Amygdala (tissue), 56 donors: Measurements from ENCODE around the gene TRIP13.

Experiments
- DNase-seq, 56 donors: peaks; one replicate each; lab custom pipeline; 2025; lab: John Stamatoyannopoulos, UW

The TRIP13 gene

DNA sequence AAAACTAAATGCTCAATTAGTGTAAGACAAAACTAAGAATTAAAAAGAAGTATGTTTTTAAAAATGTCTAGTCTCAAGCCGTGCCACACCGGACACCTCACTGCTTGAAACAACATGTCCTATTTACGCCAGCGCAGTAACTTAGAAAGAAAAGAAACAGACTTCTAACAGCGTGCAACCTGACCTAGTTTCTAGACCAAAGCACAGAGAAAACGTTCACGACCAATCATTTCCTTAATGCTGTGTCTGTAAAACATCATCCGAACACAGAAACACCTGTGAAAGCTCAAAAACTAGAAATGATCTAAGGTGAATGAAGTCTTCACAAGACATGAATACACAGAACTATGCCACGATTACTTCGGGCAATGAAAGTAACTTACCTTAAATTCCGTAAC, 4.0 kb upstream of the TRIP13 start:
- DNase-seq = no peak

DNA sequence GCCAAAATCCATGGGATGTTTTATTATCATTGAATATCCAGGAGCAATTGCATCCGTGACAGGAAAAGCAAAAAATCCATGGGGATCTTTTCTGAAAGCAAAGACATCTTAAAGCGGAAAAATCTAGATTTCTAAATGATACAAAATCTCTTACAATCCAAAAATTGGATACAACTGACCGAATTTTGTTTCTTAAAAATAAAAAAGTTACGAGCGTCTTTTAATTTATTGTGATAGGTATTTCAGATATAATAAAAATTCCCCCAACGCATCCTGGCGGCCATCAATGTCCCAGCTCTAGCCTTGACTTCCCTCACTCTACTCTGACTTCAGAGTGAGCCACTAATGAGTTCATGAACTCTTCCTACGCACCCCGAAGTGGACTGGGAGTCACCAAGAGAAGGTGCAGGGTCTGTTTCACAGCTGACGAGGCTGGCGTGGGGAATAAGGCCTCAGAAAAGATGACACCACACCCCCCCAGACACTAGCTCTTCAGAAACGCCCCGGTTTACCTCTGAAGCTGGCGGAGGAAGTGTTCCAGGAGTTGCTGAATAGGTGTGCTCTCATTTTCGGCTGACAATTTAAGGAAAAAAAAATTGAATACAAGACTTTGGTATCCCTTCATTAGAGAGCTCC, 3.5 kb upstream of the TRIP13 start:
- DNase-seq = no peak

DNA sequence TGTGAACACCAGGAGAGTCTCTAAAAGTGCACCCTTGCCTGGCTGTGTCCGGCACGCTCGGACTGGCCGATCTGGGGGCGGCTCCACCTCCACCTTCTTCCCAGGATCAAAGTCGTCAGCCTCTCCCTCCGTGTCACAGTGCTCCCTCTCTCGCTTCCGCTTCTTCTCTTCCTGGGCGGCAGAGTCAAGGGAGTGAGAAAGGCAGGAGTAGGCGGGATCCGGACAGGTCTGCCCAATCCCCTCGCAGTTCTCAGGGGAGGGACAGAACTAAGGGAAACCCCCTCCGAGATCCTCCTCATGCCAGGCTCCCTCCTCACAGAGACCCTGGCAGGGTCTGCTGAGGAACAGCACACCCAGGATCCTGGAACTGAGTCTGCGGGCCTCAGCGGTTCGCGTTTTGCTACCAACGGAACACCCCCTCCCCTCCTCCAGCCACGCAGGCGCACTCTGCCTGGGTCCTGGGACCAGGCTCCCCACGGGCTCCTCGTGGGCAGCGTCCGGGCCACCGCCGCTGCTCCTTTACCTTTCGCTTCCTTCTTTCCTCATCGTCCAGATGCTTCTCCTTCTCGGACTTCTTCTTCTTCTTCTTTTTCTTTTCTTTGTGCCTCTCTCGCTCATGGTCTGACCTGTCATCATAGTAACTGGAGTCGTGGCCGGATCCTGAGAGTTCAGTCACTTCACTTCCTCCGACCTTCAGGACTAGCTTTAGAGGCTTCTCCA, 1.4 kb upstream of the TRIP13 start:
- no peak for DNase-seq

DNA sequence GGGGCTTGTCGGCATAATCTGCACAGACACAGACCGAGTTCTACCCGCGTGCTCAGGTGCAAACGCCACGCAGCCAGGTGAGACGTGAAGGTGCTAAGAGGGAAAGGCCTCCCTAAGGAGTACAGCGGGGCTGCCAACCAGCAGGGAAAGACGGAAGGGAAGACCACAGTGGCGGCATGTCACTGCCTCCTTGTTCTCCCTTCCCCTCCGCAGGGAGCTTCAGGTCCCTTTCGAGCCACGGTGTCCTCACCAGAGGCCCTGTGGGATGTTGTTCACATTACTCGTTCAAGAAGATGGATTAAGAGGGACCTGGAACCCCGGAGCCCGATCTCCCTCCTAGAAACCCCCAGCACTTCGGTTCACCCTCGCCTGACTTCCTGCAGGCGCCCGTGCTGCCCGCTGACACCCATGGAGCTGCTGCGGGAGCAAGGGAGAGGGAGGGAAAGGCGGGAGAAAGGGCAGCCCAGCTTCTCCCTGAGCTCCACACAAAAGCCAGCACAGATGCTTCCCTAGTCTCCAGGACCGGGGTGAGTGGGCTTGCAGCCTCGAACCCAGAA, 769 bp upstream of the TRIP13 start:
- peak in 1 of 56 donors; percentile 12 for DNase-seq

DNA sequence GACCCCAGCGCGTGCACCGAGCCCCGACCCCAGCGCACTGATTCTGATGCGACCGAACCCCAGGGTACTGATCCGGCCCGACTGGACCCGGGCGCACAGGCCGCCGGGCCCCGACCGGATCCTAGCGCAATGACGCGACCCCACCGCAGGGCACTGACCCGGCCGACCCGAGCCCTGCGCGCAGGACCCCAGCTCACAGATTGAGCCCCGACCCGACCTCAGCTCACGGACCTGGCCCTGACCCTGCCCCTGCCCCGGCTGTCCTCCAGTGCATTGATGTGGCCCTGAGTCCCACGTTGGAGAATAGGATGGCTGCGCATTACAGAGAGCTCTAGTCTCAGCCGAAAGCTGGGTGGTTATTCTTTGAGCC, 438 bp downstream of the TRIP13 start:
- no peak for DNase-seq

DNA sequence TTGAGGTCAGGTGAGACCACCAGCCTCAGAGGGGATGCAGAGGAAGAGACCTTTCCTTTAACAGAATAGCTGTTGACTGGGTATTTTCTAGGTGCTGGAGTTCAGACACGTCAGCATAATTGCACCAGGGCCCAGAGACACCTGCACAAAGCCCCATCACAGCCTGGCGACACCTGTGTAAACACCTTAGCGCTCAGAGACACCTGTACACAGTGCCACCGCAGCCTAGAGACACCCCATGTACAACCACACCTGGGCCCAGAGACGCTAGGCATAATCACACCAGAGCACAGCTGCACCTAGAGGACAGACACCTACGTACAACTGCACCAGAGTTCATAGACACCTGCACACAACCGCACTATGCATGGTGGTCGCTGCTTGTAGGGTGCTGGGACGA, 1.0 kb downstream of the TRIP13 start:
- no peak for DNase-seq

DNA sequence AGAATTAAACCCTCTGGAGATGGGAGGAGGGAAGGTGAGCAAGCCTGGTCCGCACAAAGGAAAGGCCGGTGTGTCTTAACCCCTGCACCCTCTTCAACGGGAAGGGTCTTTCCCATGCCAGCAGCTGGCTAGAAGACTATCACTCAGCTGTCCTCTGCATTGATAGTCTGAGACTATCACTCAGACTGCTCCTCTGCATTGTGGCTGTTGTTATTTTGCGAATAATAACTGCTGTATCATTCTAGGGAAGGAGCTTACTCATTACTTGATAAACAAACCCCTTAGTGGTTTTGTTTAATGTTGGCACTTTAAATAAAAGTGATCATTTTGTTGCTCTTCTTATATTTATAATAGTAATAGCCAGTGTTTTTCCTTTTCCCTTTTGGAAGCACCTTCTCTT, 8.1 kb downstream of the TRIP13 start:
- DNase-seq = no peak

DNA sequence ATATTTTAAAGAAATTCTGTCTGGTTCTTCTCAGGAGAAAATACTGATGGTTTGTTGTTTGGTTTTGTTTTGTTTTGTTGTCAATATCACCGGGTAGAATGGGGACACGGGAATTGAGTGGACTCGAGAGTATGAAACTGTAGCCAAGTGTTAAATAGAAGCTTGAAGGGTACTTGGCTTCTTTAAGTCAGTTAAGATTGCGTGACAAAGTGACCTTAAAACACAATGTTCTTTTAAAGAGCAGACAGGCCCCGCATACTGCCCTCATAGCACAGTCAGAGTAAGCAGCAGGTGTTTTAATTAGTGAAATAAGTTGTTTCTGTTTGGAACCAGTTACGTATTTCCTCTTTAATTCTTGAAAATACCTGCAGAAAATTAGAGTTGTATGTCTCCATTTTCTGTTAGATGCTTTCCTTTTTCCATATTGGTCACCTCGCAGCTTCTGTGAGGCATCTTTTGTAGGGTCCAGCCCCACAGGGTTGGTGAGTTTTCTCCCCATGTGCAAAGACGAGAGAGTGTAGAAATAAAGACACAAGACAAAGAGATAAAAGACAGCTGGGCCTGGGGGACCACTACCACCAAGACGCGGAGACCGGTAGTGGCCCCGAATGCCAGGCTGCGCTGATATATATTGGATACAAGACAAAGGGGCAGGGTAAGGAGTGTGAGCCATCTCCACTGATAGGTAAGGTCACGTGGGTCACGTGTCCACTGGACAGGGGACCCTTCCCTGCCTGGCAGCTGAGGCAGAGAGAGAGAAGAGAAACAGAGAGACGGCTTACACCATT, 9.6 kb downstream of the TRIP13 start:
- no peak for DNase-seq

DNA sequence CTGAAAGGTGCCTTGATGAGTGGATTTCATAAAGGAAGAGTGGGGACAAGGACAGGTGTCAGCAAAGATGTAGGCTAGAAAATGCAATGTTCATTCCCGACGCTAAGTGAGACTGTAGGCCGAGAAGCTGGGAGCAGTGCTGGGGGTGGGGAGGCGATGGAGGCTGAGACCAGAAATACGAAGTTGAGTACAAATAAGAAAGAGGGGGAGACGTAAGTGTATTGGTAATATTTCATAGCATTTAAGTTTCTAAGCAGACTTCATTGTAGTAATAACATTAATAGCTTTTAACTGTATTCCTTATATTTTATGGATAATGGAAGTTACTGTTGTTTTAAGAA, 11.0 kb downstream of the TRIP13 start:
- DNase-seq = no peak

DNA sequence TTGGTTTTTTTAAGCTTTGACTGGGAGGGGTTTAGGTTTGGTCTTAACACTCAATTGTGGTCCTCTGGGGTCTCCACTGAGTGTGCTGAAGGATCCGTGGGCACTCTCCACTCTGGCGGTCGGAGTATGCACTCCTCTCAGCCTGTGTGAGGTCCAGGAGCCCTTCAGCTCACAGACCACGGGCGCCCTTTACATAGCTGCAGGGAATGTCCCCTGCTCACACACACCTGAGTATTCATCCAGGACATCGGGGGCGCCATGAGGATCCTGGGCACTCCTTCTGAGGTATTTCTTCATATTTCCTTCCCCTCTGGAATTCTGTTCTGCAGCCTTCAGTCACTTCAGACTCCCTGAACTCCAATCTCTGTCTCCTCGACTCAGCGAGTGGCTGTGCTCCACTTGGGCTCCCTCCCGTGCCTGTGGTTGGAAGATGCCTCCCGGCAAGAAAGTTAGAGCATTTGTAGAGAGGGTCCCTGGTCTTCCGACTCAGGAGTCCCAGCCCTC, 12.5 kb downstream of the TRIP13 start:
- no peak for DNase-seq

DNA sequence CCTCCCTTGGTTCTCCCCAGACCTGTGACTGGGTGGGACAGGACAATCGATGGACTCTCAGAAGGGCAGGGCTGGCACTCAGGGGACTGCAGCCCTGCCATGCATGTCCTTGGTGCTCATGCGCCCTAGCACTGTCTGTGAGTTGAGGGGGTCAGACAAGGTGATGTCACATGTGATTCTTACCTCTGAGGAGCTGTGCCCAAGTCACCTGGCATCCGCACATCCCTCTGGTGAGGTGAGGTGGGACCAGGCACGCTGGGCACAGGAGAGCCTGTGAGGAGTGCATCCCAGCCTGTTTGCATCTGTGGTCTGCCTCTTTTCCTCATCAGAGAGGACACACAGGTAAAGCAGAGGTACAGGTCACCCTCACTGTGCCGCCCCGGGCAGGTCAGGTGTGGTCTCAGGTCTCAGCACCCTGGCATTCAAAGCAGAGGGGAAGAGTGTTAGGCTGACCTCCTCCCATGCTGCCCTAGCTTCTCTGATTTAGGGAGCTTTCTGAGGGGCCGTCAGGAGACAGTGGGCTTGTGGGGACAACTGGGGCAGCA, 14.8 kb downstream of the TRIP13 start:
- no peak for DNase-seq

DNA sequence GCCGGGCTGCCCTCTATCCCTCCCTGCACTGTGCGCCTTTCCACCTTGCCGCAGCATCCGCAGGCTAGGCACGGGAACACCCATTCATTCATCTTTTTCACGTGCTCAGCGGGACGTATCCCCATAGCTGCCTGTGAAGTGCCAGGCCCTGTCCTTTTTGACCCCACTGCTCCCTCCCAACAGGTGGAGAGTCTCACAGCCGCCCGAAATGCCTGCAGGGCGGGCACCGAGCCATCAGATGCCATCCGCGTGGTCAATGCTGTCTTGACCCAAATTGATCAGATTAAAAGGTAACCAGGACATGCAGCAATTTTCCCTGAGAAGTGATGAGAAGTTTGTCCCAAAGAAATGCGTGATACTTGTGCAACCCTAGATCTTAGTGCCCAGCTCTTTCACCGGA, 15.5 kb downstream of the TRIP13 start:
- DNase-seq = no peak

DNA sequence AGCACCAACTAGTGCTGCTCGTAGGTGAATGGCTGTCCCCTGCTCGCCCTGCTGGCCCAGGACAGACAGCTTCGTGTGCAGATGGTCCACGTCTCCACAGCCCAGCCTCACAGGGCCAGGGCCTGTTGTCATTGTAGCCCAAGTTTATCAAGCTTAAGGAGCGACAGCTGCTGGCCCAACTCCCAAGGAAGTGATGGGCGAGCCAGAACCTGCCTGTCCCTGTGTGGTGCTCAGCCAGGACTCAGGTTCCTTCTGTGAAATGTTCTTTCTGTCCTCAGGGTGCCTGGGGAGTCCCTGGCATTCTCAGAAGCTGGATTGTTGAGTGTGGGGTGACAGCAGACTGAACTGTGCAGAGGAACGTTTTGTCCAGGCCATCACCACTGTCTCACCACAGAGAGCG, 16.4 kb downstream of the TRIP13 start:
- DNase-seq = no peak

DNA sequence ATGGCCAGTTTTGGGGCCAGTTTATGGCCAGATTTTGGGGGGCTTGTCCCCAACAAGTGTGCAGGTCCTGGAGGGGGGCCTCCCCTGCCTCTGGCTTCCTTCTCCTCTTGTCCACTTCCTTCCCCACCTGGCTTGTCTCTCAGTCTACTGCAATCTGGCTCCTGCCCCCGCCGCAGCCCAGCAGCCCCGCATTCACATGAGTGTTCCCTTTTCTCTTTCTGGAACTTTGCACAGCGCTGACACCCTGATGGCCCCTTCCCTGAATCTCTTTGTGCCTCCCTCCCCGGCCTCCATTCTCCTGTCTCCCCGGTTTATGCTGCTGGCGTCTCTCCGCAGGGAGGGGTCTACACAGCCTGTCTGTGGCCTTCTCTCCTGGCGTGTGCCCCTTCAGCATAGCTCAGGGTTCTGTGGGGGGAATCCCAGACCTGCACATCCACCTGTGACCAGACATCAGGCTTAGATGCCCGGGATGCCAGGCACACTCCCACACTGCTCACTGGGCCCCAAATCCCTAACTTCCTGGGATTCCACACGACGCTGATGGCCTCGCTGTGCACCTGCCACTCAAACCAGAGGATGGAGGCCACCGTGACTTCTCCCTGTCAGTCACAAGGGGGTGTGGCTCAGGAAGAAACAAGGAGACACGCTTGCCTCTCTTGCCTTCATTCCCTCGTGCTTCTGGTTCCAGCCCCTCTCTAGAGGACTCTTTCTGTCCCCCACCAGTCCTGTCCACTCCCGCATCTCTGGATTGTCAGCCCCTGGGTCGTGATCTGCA, 17.5 kb downstream of the TRIP13 start:
- no peak for DNase-seq

DNA sequence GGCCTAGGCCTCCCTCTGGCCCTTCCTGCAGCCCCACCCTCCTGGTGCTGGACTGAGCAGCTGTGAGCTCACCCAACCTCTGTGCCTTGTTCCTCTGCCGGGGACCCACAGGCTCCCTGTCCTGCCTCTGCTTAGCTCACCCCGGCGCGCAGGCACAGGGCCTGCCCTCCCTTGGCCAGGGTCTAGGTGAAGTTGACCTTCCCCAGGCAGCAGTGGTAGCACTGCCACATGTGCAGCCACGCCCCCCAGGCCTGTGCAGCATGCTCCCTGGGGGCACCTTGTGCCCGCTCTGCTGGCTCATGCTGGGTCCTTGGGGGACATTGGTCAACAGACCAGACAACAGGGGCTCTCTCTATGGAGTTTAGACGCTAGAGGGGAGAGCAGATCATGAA, 18.1 kb downstream of the TRIP13 start:
- no peak for DNase-seq

DNA sequence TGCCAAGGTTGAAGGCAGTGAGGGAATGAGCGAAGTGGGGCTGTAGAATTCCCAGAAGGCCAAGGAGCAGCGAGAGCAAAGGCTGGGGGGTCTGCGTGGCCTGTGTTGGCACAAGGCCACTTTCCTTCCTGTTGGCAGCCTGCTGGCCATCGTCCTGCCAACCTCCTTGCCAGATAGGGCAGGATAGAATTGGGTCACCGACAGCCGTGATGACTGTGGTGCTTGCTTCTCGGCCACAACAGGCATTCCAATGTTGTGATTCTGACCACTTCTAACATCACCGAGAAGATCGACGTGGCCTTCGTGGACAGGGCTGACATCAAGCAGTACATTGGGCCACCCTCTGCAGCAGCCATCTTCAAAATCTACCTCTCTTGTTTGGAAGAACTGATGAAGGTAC, 18.9 kb downstream of the TRIP13 start:
- DNase-seq = peak in 1 of 56 donors; percentile 10

DNA sequence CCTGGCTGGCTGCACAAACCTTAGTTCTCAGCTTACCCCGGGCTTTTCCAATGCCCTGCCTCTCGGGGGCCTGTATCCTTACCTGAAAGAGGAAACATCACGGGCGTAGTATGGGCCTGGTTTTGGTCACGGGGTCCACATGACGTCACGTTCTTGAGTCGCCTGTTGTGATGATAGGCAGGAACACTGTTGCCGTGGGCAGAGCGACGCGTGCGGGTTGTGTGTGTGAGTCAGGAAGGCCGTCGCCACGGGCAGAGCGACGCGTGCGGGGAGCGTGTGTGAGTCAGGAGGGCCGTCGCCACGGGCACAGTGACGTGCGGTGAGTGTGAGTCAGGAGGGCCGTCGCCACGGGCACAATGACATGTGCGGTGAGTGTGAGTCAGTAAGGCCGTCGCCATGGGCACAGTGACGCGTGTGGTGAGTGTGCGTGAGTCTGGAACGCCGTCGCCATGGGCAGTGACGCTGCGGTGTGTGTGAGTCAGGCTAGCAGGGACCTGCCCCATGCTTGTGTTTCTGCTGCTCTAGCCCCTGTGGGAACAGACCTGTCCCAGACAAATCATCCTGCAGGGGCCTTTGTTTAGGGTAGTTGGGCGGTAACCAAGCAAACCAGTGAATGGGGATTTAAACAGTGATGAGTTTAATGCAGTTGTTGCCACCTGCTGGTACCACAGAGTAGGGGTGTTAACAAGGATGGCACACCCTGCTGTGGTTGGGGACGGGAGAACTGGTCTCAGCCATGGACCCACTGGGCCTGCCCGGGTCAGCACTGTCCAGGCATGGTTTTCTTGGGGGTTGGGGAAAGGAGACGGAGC, 19.8 kb downstream of the TRIP13 start:
- peak in 27 of 56 donors; percentile 9 to 73 (median 33) for DNase-seq

DNA sequence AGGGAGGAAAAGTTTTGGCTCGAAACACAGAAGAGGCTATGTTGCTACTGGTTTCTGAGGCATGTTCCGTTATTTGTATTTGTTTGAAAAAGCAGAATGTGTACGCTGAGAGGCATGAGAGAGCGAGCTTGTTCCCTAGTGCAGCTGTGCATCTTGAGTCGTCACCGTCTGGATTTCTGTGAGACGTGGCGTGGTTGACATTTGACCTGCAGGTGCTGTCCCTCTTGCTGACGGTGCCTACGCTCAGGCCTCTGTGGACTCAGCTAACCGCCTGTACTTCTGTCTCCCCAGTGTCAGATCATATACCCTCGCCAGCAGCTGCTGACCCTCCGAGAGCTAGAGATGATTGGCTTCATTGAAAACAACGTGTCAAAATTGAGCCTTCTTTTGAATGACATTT, 21.5 kb downstream of the TRIP13 start:
- DNase-seq = no peak

DNA sequence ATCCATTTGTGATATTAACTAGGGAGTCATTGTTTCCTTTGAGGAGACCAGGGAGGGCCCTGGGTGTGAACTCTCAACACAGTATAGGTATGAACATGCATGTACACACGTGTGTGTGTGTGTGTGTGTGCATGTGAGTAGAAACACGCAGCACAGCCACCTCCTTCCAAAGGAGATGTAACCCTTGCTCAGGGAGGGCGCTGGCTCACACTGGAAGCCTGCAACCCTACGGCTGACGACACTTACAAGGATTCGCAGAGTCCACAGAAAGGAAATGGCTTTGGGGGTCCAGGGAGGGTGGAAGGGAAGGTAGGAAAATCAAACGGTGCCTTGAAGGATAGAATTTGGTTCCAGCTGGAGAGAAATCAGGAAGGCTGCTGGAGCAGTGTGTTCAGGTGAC, 21.9 kb downstream of the TRIP13 start:
- DNase-seq = no peak
